Mucosa of rectum (tissue), 2 donors: Measurements from ENCODE around the gene TUBGCP6.

Experiments
- H3K27ac ChIP-seq, 2 donors: one replicate each; pipeline ENCODE4 v1.7.0; 2013; ENCODE audit warnings: inconsistent platforms in 2 of 2, low read depth in 2 of 2, low read length in 2 of 2
- H3K27me3 ChIP-seq, 2 donors: one replicate each; pipeline ENCODE4 v1.7.0; 2013; ENCODE audit warnings: low read length in 2 of 2; ENCODE audit not compliant: control insufficient read depth in 2 of 2, insufficient read depth in 2 of 2
- H3K36me3 ChIP-seq, 2 donors: one replicate each; pipeline ENCODE4 v1.7.0; 2013; ENCODE audit warnings: low read length in 2 of 2; ENCODE audit not compliant: control insufficient read depth in 2 of 2, insufficient read depth in 2 of 2
- H3K4me1 ChIP-seq, 2 donors: one replicate each; pipeline ENCODE4 v1.7.0; 2013; ENCODE audit warnings: low read length in 2 of 2, mild to moderate bottlenecking in 1 of 2; ENCODE audit not compliant: control insufficient read depth in 2 of 2, insufficient read depth in 2 of 2
- H3K4me3 ChIP-seq, 2 donors: one replicate each; pipeline ENCODE4 v1.7.0; 2013; ENCODE audit warnings: low read length in 2 of 2
- H3K9ac ChIP-seq, 2 donors: one replicate each; pipeline ENCODE4 v1.7.0; 2013; ENCODE audit warnings: low read length in 2 of 2, low read depth in 1 of 2, mild to moderate bottlenecking in 1 of 2
- H3K9me3 ChIP-seq, 2 donors: one replicate each; pipeline ENCODE4 v1.7.0; 2013; ENCODE audit warnings: low read length in 2 of 2; ENCODE audit not compliant: control insufficient read depth in 2 of 2
- donor health status: healthy.
- donor health status: Normal muscosa, but diverticular disease.

Gene TUBGCP6

GRCh38 chr22:50250555-50251476, 6.0 kb upstream of the TUBGCP6 start, which contains the start of gene HDAC10:
Gene HDAC10 (minus strand): TSS chr22:50251265. CDS start chr22:50251032, 233 bp downstream.
- H3K4me3 ChIP-seq = peak within 1 kb of the TSS; percentile 79 to 87
- H3K9ac ChIP-seq = peak within 1 kb of the TSS; percentile 78 to 79
- H3K27ac ChIP-seq = peak within 1 kb of the TSS; percentile 49 to 79
- no peaks in the 10 kb centered on the region for H3K27me3 ChIP-seq
- peaks cover 6 to 24% of the 10 kb centered on the region in 2 donors for H3K36me3 ChIP-seq
- no peaks in the 10 kb centered on the region for H3K9me3 ChIP-seq
- H3K4me1 ChIP-seq = peaks cover 29 to 30% of the 10 kb centered on the region in 2 donors

- peak overlapping the region; percentile 78 to 79 for H3K9ac ChIP-seq
- H3K27me3 ChIP-seq = no peaks in the 10 kb centered on the region
- peak overlapping the region; percentile 79 to 87 for H3K4me3 ChIP-seq
- peak overlapping the region in 1 of 2 donors; percentile 79 for H3K27ac ChIP-seq
- peaks cover 34 to 35% of the 10 kb centered on the region in 2 donors for H3K4me1 ChIP-seq
- H3K9me3 ChIP-seq = no peaks in the 10 kb centered on the region
- peaks cover 6 to 24% of the 10 kb centered on the region in 2 donors for H3K36me3 ChIP-seq
Observed at GRCh38 chr22:50250249-50250554, 5.4 kb upstream of the TUBGCP6 start.

- Histone ChIP-seq H3K4me1 (peaks cover 34 to 35% of the 10 kb centered on the region in 2 donors), H3K36me3 (peaks cover 6 to 24% of the 10 kb centered on the region in 2 donors), H3K9ac (peak overlapping the region; percentile 3 to 78), H3K27ac (no peak overlapping the region), H3K4me3 (peak overlapping the region; percentile 79 to 87), H3K27me3 (no peaks in the 10 kb centered on the region), H3K9me3 (no peaks in the 10 kb centered on the region)
Observed at GRCh38 chr22:50249341-50250248, 4.8 kb upstream of the TUBGCP6 start.

- Histone ChIP-seq H3K4me3 (no peak overlapping the region), H3K27ac (no peak overlapping the region), H3K36me3 (peaks cover 6 to 24% of the 10 kb centered on the region in 2 donors), H3K27me3 (no peaks in the 10 kb centered on the region), H3K4me1 (peaks cover 43 to 45% of the 10 kb centered on the region in 2 donors), H3K9me3 (no peaks in the 10 kb centered on the region), H3K9ac (no peak overlapping the region)
Observed at GRCh38 chr22:50248196-50249081, 3.6 kb upstream of the TUBGCP6 start.

GRCh38 chr22:50247748-50248147, 2.9 kb upstream of the TUBGCP6 start:
- H3K4me1 ChIP-seq = peaks cover 46 to 47% of the 10 kb centered on the region in 2 donors
- no peaks in the 10 kb centered on the region for H3K9me3 ChIP-seq
- no peaks in the 10 kb centered on the region for H3K27me3 ChIP-seq
- no peak overlapping the region for H3K4me3 ChIP-seq
- H3K9ac ChIP-seq = no peak overlapping the region
- H3K27ac ChIP-seq = no peak overlapping the region
- peaks cover 6 to 24% of the 10 kb centered on the region in 2 donors for H3K36me3 ChIP-seq

- peaks cover 48 to 52% of the 10 kb centered on the region in 2 donors for H3K4me1 ChIP-seq
- H3K4me3 ChIP-seq = peak overlapping the region in 1 of 2 donors; percentile 76
- no peak overlapping the region for H3K27ac ChIP-seq
- no peaks in the 10 kb centered on the region for H3K9me3 ChIP-seq
- H3K36me3 ChIP-seq = peaks cover 6 to 24% of the 10 kb centered on the region in 2 donors
- H3K9ac ChIP-seq = no peak overlapping the region
- H3K27me3 ChIP-seq = no peaks in the 10 kb centered on the region
Observed at GRCh38 chr22:50246242-50247175, 1.7 kb upstream of the TUBGCP6 start.

- no peaks in the 10 kb centered on the region for H3K9me3 ChIP-seq
- H3K4me1 ChIP-seq = peaks cover 49 to 50% of the 10 kb centered on the region in 2 donors
- peak overlapping the region; percentile 93 for H3K27ac ChIP-seq
- peak overlapping the region; percentile 77 to 85 for H3K9ac ChIP-seq
- peak overlapping the region; percentile 93 to 96 for H3K4me3 ChIP-seq
- H3K27me3 ChIP-seq = no peaks in the 10 kb centered on the region
- peaks cover 6 to 24% of the 10 kb centered on the region in 2 donors for H3K36me3 ChIP-seq
Observed at GRCh38 chr22:50245214-50246072, 620 bp upstream of the TUBGCP6 start.

GRCh38 chr22:50243685-50244419, 971 bp downstream of the TUBGCP6 start:
- peak overlapping the region; percentile 77 to 98 for H3K9ac ChIP-seq
- peak overlapping the region; percentile 93 for H3K27ac ChIP-seq
- H3K4me1 ChIP-seq = peaks cover 37 to 40% of the 10 kb centered on the region in 2 donors
- H3K4me3 ChIP-seq = peak overlapping the region; percentile 93 to 96
- H3K27me3 ChIP-seq = no peaks in the 10 kb centered on the region
- peaks cover 6 to 33% of the 10 kb centered on the region in 2 donors for H3K36me3 ChIP-seq
- H3K9me3 ChIP-seq = no peaks in the 10 kb centered on the region
